Mesendoderm (in vitro differentiated cells): ENCODE measurements around the gene ZDHHC17.

Experiments
- DNase-seq: peaks from one replicate; pipeline ENCODE4 v3.0.0; 2013
- H2AK5ac ChIP-seq: 2 replicates; pipeline ENCODE4 v1.6.1; 2013; ENCODE audit warnings: low read length, inconsistent platforms
- H2BK120ac ChIP-seq: 2 replicates; pipeline ENCODE4 v1.6.1; 2013; ENCODE audit warnings: low read depth, mild to moderate bottlenecking, low read length, moderate library complexity, mixed read lengths
- H2BK15ac ChIP-seq: replicated peaks from 2 replicates; pipeline ENCODE4 v1.6.1; 2013; ENCODE audit warnings: low read depth, mild to moderate bottlenecking, moderate library complexity
- H2BK5ac ChIP-seq: 2 replicates; pipeline ENCODE4 v1.6.1; 2013; ENCODE audit warnings: low read length, inconsistent platforms
- H3K18ac ChIP-seq: 2 replicates; pipeline ENCODE4 v1.6.1; 2013; ENCODE audit warnings: mild to moderate bottlenecking, low read length, mixed read lengths
- H3K23ac ChIP-seq: one replicate; pipeline ENCODE4 v1.6.1; 2013; ENCODE audit warnings: low read length
- H3K27ac ChIP-seq: 2 replicates; pipeline ENCODE4 v1.5.1; 2013; ENCODE audit warnings: low read depth, mild to moderate bottlenecking, inconsistent platforms, low read length, moderate library complexity
- H3K27me3 ChIP-seq: 2 replicates; pipeline ENCODE4 v1.6.1; 2013; ENCODE audit warnings: low read length, control low read depth, mild to moderate bottlenecking, inconsistent platforms; ENCODE audit not compliant: insufficient read depth, poor library complexity
- H3K36me3 ChIP-seq: 2 replicates; pipeline ENCODE4 v1.6.1; 2013; ENCODE audit warnings: low read length, inconsistent platforms; ENCODE audit not compliant: control insufficient read depth, insufficient read depth
- H3K4ac ChIP-seq: one replicate; pipeline ENCODE4 v1.6.1; 2013; ENCODE audit warnings: low read depth, mild to moderate bottlenecking, low read length, moderate library complexity
- H3K4me1 ChIP-seq: 2 replicates; pipeline ENCODE4 v1.6.1; 2013; ENCODE audit warnings: low read depth, low read length, inconsistent platforms; ENCODE audit not compliant: control insufficient read depth
- H3K4me2 ChIP-seq: 2 replicates; pipeline ENCODE4 v1.6.1; 2013; ENCODE audit warnings: low read length
- H3K4me3 ChIP-seq: 2 replicates; pipeline ENCODE4 v1.5.1; 2013; ENCODE audit warnings: mild to moderate bottlenecking, low read length
- H3K56ac ChIP-seq: one replicate; pipeline ENCODE4 v1.6.1; 2013; ENCODE audit warnings: low read length
- H3K79me1 ChIP-seq: 2 replicates; pipeline ENCODE4 v1.6.1; 2013; ENCODE audit warnings: low read length, inconsistent platforms
- H3K79me2 ChIP-seq: 2 replicates; pipeline ENCODE4 v1.6.1; 2013; ENCODE audit warnings: mild to moderate bottlenecking, low read length; ENCODE audit not compliant: control insufficient read depth, insufficient read depth
- H3K9ac ChIP-seq: 2 replicates; pipeline ENCODE4 v1.6.1; 2013; ENCODE audit warnings: low read length, inconsistent platforms
- H4K5ac ChIP-seq: one replicate; pipeline ENCODE4 v1.6.1; 2013; ENCODE audit warnings: low read length
- H4K8ac ChIP-seq: one replicate; pipeline ENCODE4 v1.6.1; 2013; ENCODE audit warnings: low read depth, mild to moderate bottlenecking, control low read depth, low read length, moderate library complexity
- WGBS: extraction: QIAGEN DNeasy Blood & Tissue Kit; methylation state at CpG from one replicate; pipeline ENCODE4 v1.1.7; 2013; ENCODE audit warnings: low lambda C conversion rate, missing lambda C conversion rate; ENCODE audit not compliant: insufficient coverage; ENCODE audit errors: extremely low coverage; 5-methylcytosine and 5-hydroxymethylcytosine counted together

Gene ZDHHC17

DNA sequence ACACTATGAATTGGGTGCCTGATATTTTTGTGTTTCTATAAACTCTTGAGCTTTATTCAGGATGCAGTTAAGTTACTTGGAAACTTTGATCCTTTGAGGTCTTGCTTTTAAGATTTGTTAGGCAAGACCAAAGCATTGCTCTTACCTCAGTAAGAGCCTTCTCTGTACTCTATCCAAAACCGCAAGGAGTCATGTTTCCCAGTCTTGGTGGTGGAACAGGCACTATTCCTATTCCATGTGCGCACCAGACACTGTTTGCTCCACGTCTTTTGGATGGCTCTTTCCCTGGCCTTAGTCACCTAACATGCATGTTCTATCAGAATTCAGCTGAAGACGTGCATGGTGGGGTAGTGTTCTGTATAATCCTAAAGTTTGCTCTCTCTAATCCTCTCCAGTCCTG is 91.4 kb downstream of the ZDHHC17 start:
- no peak overlapping the region for H3K56ac ChIP-seq
- H4K8ac ChIP-seq = no peak overlapping the region
- no peak overlapping the region for H3K27ac ChIP-seq
- H2BK5ac ChIP-seq = no peak overlapping the region
- no peaks in the 10 kb centered on the region for H3K79me1 ChIP-seq
- no peak overlapping the region for H2BK120ac ChIP-seq
- DNase-seq = no peak
- no peak overlapping the region for H3K4me2 ChIP-seq
- no peaks in the 10 kb centered on the region for H3K4me1 ChIP-seq
- H3K4ac ChIP-seq = no peak overlapping the region
- H3K27me3 ChIP-seq = no peaks in the 10 kb centered on the region
- H2BK15ac ChIP-seq = no peak overlapping the region
- H3K79me2 ChIP-seq = no peaks in the 10 kb centered on the region
- no CpG with 5 or more reads among the region's 4 CpGs for WGBS
- no peak overlapping the region for H4K5ac ChIP-seq
- no peak overlapping the region for H3K4me3 ChIP-seq
- H2AK5ac ChIP-seq = no peak overlapping the region
- no peak overlapping the region for H3K23ac ChIP-seq
- no peak overlapping the region for H3K18ac ChIP-seq
- no peaks in the 10 kb centered on the region for H3K36me3 ChIP-seq
- H3K9ac ChIP-seq = no peak overlapping the region

DNA sequence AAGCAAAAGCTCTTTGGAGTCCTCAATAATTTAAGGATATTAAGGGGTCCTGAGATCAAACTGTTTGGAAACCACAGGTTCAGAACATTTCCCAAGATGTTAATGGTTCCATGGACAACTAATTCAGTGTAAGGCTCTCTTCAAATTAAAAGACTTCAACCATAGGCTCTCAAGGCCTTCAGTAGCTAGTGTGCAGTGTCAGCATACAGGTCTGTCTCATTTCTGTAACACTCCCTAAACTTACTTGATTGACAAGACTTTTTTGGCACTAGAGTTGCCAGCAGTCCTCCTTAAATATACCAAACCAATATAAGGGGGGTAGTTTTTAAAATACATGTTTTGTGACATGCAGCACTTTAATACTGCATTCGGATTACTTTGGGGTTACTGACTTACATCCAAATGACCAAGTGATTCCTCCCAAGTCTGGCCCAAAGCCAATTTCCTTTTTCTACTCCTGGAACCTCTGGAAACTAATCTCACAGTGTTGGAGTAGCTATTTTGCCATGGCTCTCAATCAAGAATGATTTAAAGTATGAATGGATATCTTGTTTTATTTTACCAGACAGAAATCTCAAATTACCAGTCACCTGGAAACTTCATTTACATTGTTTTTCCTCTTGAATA is 92.2 kb downstream of the ZDHHC17 start:
- Histone ChIP-seq H2BK15ac (no peak overlapping the region), H2BK120ac (no peak overlapping the region)
- WGBS = no CpG with 5 or more reads among the region's 1 CpG

DNA sequence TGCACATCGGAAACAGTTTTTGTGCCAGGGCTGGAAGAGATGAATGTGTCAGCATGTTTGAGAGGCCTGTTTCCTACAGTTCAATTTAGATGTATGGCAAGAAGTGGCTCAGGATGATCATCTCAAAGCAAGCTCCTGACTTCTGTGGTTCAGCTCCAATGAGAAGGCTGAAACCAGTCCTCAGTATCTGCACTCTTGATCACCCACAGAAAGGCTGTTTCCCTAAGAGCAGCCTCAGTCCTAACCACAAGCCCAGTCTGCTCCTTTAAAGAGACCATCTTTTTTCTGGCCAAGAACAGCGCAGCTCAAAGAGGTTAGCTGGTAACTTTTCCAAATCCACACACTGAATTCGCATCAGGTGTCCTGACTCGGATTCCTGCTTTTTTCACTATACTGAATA is 95.7 kb downstream of the ZDHHC17 start:
- no peak overlapping the region for H4K5ac ChIP-seq
- H3K9ac ChIP-seq = no peak overlapping the region
- no peaks in the 10 kb centered on the region for H3K79me1 ChIP-seq
- no peaks in the 10 kb centered on the region for H3K4me1 ChIP-seq
- no peak overlapping the region for H3K23ac ChIP-seq
- H3K79me2 ChIP-seq = no peaks in the 10 kb centered on the region
- H3K36me3 ChIP-seq = no peaks in the 10 kb centered on the region
- no peak overlapping the region for H2BK120ac ChIP-seq
- H2BK5ac ChIP-seq = no peak overlapping the region
- no peak overlapping the region for H3K27ac ChIP-seq
- no peak overlapping the region for H3K18ac ChIP-seq
- no peak overlapping the region for H4K8ac ChIP-seq
- no CpG with 5 or more reads among the region's 4 CpGs for WGBS
- no peak overlapping the region for H2BK15ac ChIP-seq
- no peak overlapping the region for H3K4me3 ChIP-seq
- no peak overlapping the region for H3K56ac ChIP-seq
- H2AK5ac ChIP-seq = no peak overlapping the region
- H3K4ac ChIP-seq = no peak overlapping the region
- H3K4me2 ChIP-seq = no peak overlapping the region
- no peaks in the 10 kb centered on the region for H3K27me3 ChIP-seq
- DNase-seq = no peak

More for the DNA sequence above, 92.2 kb downstream of the ZDHHC17 start:
- H2AK5ac ChIP-seq = no peak overlapping the region
- H3K18ac ChIP-seq = no peak overlapping the region
- no peaks in the 10 kb centered on the region for H3K79me1 ChIP-seq
- H3K56ac ChIP-seq = no peak overlapping the region
- H3K36me3 ChIP-seq = no peaks in the 10 kb centered on the region
- H3K79me2 ChIP-seq = no peaks in the 10 kb centered on the region
- no peak overlapping the region for H3K4ac ChIP-seq
- no peak overlapping the region for H3K9ac ChIP-seq
- H3K23ac ChIP-seq = no peak overlapping the region
- DNase-seq = no peak
- H3K4me3 ChIP-seq = no peak overlapping the region
- H3K27ac ChIP-seq = no peak overlapping the region
- H4K8ac ChIP-seq = no peak overlapping the region
- H3K4me1 ChIP-seq = no peaks in the 10 kb centered on the region
- H2BK5ac ChIP-seq = no peak overlapping the region
- H3K4me2 ChIP-seq = no peak overlapping the region
- no peak overlapping the region for H4K5ac ChIP-seq
- no peaks in the 10 kb centered on the region for H3K27me3 ChIP-seq

DNA sequence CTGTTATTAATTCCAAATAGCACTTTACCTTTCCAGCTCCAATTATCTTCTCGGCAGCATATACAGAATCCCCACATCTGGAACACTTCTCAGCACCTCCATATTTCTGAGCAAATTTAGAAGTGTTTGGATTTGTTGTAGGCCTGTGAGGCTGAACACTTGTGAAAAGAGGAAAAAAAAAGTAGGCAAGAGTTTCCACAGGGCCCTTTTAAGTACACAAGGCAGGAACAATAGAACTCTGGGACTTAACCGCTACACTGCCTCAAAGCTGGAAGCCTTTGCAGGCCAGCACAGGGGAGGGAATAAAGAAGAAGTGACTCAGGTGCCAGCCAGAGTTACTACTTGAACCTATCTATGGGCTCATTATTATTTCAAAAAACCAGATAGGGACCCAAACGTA is 96.3 kb downstream of the ZDHHC17 start:
- no CpG with 5 or more reads among the region's 3 CpGs for WGBS
- Histone ChIP-seq H3K23ac (no peak overlapping the region), H3K36me3 (no peaks in the 10 kb centered on the region), H2AK5ac (no peak overlapping the region), H3K4me2 (no peak overlapping the region), H3K9ac (no peak overlapping the region), H4K5ac (no peak overlapping the region), H3K79me1 (no peaks in the 10 kb centered on the region), H3K79me2 (no peaks in the 10 kb centered on the region), H4K8ac (no peak overlapping the region), H3K27ac (no peak overlapping the region), H3K4me3 (no peak overlapping the region), H3K4ac (no peak overlapping the region), H3K18ac (no peak overlapping the region), H3K4me1 (no peaks in the 10 kb centered on the region), H2BK15ac (no peak overlapping the region), H3K27me3 (no peaks in the 10 kb centered on the region), H2BK120ac (no peak overlapping the region), H3K56ac (no peak overlapping the region), H2BK5ac (no peak overlapping the region)
- DNase-seq = no peak

DNA sequence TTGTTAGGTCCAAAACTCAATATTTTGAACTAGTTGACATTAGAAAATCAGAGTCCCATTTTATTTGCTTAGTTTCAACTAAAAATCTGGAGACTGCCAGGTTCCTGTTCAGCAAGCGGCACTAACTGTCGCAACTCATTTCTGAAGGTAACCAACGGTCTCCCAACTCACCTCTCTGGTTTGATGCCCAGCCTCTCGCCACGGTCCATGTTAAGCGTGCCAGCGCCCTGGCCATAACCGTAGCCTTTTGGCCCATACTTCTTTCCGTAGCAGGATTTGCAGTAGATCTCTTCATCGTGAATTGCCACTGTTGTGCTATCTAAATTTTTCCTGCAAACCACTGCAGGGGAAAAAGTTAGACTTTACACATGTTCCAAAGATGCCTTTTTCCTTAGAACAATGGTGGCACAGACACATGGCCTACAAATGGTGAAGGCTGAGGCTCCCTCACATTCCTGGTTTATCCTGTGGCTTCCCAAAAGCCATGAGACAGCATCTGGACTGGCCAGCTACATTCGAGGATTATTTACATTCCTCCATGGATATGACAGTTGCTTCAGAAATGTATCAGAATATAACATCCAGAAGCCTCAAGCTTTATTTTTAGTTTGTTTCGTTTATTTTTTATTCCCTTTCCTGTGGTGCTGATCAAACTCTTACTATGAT is 99.2 kb downstream of the ZDHHC17 start:
- peaks cover 3% of the 10 kb centered on the region for H3K79me1 ChIP-seq
- no peak overlapping the region for H3K4me2 ChIP-seq
- H3K23ac ChIP-seq = peak overlapping the region; percentile 33
- no peaks in the 10 kb centered on the region for H3K36me3 ChIP-seq
- no peaks in the 10 kb centered on the region for H3K4me1 ChIP-seq
- no peak overlapping the region for H3K56ac ChIP-seq
- no peak overlapping the region for H3K27ac ChIP-seq
- no peak for DNase-seq
- no peak overlapping the region for H3K4me3 ChIP-seq
- no peak overlapping the region for H2BK5ac ChIP-seq
- H4K8ac ChIP-seq = no peak overlapping the region
- no peaks in the 10 kb centered on the region for H3K79me2 ChIP-seq
- no peak overlapping the region for H2BK120ac ChIP-seq
- H3K9ac ChIP-seq = no peak overlapping the region
- H3K4ac ChIP-seq = no peak overlapping the region
- H3K27me3 ChIP-seq = no peaks in the 10 kb centered on the region
- H2BK15ac ChIP-seq = no peak overlapping the region
- no CpG with 5 or more reads among the region's 12 CpGs for WGBS
- no peak overlapping the region for H2AK5ac ChIP-seq
- H4K5ac ChIP-seq = no peak overlapping the region
- no peak overlapping the region for H3K18ac ChIP-seq

DNA sequence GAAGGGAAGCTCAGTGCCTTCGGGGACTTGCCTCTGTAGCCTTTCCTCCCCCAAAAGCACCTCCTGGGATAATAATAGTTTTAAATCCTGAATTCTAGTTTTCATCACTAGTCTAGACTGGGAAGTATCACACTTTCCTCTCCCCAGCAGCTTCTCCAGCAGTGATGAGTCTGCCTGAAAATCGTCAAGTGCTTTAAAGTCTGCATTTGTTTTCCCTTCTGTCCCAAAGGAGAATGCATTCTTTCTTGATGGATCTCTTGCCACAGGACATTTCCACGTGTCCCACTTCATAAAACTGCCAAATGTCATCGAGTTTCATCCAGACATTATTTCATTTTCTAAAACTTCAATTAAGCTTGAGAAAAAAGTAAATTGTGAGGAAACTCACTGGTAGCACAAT is 99.9 kb downstream of the ZDHHC17 start:
- no CpG with 5 or more reads among the region's 4 CpGs for WGBS
- Histone ChIP-seq H3K18ac (no peak overlapping the region), H3K23ac (no peak overlapping the region), H4K5ac (no peak overlapping the region), H3K27me3 (no peaks in the 10 kb centered on the region), H3K27ac (no peak overlapping the region), H3K36me3 (no peaks in the 10 kb centered on the region), H3K79me1 (peaks cover 3% of the 10 kb centered on the region), H3K4me1 (no peaks in the 10 kb centered on the region), H3K4me2 (no peak overlapping the region), H3K4me3 (no peak overlapping the region), H2BK15ac (no peak overlapping the region), H3K9ac (no peak overlapping the region), H2BK5ac (no peak overlapping the region), H2BK120ac (no peak overlapping the region), H4K8ac (no peak overlapping the region), H3K4ac (no peak overlapping the region), H3K56ac (no peak overlapping the region), H3K79me2 (no peaks in the 10 kb centered on the region), H2AK5ac (no peak overlapping the region)
- peak; percentile 30 for DNase-seq
